Activated gamma-delta T cell (primary cell): ENCODE results near the gene PPP1R12A.
"Not testable (repeated sequence)": the region's sequence is repeated elsewhere in the genome, so short reads cannot be mapped to it uniquely, and the experiment has no call there.

ENCODE experiments used
- DNase-seq: peaks from one replicate; lab custom pipeline; 2025; lab: John Stamatoyannopoulos, UW

The PPP1R12A gene

GRCh38 chr12:79891506-79892162, 43.3 kb downstream of the PPP1R12A start:
- DNase-seq, result no peak

DNA sequence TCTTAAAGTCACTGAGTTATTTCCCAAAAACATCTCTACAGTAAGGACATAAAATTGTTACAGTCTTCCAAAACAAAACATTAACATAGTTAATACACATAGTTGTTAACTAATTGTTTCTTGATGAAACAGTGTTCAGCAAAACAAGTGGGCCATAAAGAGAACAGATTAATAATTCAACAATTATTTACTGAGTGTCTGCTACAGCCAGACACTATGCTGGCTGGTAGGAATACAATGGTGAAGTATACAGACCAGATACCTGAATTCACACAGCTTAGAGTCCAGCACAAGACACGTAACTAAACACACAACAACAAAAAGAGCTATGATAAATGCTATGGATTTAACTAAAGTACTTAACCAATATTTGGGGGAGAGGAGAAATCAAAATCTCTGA, 47.0 kb downstream of the PPP1R12A start:
- DNase-seq, result no peak

DNA sequence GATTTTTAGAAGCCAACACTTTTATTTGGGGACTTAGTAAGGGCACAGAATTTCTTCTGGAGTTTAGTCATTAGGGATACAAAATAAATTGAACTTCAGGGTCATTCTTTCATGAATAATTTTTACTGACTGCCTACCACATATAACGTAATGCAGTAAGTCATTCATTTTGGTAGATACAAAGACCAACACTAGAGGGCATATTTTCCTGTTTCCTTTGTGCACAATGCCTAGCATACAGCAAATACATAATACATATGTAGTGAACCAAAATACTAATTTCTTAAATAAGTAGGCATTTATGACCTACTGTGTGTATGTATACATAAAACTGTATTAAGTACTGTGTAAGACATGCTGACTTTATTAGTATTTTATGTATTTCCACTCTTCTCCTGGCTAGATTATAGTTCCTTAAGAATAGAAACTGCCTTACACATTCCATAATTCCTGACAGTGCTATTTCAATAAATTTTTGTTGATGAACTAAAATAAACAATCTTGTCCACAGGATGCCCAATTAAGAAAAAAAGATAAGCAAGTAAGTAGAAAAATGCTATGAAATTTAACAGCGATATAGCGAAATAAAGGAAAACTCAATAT, 47.9 kb downstream of the PPP1R12A start:
- DNase-seq, result no peak

DNA sequence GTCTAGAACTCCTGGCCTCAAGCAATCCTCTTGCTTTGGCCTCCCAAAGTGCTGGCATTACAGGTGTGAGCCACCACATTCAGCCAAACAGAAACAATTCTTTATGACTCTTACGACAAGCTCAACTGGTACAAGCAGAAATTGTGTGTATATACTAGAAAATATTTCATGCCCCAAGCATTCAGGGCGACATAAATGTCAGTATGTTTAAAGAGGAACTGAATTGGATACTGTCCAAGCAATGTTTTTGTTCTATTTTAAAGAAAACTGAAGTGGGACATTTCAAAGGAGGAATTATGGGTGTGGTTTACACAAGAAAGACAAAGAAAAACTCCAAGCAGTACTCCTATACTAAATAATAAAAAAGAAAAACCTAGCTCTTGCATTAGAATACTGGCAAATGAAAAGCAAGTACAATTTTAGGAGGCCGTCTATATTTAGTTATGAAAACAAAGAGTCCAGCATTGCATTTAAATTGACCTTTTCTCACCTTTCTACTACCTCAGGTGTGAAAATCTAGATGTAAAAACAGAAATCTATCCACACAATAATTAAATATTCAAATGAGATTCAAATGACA, 48.9 kb downstream of the PPP1R12A start:
- no peak for DNase-seq

GRCh38 chr12:79884401-79885006, 50.4 kb downstream of the PPP1R12A start:
- no peak for DNase-seq

GRCh38 chr12:79883216-79883615, 51.7 kb downstream of the PPP1R12A start:
- no peak for DNase-seq

GRCh38 chr12:79881351-79881750, 53.5 kb downstream of the PPP1R12A start:
- DNase-seq, result no peak

DNA sequence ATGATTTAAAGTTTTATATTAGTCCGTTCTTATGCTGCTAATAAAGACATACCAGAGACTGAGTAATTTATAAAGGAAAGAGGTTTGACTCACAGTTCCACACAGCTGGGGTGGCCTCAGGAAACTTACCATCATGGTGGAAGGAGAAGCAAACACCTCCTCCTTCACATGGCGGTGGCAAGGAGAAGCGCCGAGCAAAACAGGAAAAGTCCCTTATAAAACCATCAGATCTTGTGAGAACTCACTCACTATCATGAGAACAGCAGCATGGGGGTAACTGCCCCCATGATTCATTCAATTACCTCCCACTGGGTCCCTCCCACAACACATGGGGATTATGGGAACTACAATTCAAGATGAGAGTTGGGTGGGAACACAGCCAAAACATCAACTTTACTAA, 56.4 kb downstream of the PPP1R12A start:
- not testable (repeated sequence) for DNase-seq

DNA sequence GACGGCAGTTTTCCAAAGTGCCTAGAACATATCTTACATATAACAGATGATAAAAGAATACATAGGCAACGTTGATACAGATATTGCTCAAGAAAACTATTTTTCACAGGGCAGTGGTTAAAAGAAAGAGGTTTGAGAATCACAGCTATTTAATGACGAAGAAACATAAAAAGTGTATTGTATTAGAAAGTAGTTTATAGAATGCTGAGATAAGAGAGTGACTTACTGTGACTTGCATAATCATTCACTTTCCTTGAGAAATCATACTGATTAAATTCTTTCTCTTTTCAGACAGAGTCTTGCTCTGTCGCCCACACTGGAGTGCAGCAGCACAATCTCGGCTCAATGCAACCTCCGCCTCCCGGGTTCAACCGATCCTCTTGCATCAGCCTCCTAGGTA, 57.7 kb downstream of the PPP1R12A start:
- no peak for DNase-seq

GRCh38 chr12:79874665-79875064, 60.2 kb downstream of the PPP1R12A start:
- no peak for DNase-seq

GRCh38 chr12:79873201-79873600, 61.7 kb downstream of the PPP1R12A start:
- no peak for DNase-seq

DNA sequence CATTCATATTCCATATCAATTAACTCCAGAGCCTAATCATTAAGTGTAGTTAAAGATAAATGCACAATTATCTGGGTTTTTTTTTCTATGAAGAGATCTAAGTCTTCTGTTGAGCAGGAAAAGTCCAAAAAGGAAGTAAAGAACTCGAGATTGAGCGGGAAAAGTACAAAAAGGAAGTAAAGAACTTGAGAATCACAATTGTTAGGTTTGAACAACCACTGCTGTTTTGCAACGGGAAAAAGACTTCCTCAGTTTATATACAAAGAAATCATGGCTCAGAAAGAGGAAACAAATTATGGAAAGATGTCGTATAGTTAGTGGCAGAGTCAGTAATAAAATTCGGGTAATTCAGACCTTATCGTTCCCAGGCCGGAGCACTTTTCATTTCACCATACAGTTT, 63.3 kb downstream of the PPP1R12A start:
- DNase-seq, result no peak

GRCh38 chr12:79870916-79871315, 64.0 kb downstream of the PPP1R12A start:
- DNase-seq, result no peak

- no peak for DNase-seq
Observed at GRCh38 chr12:79859646-79860045, 75.3 kb downstream of the PPP1R12A start.

DNA sequence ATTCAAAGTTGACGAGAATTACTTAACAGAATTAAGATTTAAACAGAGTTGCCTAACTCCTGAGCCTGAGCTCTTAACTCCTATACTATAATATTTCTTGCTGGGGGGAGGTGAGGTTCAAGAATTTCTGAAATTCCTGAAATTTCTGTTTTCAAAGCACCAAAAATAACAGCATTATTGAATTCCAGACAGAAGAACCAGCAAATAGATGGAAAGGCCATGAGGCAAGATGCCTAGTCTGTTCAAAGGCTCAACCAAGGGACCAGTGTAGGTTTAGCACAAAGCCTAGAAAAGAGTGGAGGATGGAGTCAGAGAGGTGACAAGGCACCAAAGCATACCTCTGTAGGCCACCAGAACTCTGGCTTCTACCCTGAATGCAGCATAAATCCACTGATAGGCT, 76.4 kb downstream of the PPP1R12A start:
- no peak for DNase-seq

GRCh38 chr12:79857675-79858074, 77.2 kb downstream of the PPP1R12A start:
- no peak for DNase-seq

DNA sequence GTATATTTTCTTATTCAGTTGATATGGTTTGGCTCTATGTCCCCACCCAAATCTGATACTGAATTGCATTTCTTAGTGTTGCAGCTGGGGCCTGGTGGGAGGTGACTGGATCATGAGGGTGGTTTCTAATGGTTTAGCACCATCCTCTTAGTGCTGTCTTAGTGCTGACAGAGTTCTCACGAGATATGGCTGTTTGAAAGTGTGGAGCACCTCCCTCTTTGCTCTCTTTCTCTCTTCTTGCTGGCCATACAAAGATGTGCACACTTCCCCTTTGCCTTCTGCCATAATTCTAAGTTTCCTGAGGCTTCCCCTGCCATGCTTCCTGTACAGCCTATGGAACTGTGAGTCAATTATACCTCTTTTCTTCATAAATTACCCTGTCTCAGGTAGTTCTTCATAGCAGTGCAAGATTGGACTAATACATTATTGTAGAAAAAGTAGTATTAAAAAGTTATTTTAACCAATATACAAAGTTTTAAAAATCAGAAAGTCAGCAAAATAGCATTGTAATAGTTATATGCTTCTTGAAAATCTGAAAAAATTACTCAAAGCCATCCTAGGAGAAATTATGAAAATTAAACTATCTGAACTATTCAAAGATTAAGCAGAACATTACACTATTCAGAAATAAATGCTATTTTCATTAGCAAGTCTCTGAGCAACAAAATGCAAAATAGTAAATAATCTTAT, 84.1 kb downstream of the PPP1R12A start:
- no peak for DNase-seq

DNA sequence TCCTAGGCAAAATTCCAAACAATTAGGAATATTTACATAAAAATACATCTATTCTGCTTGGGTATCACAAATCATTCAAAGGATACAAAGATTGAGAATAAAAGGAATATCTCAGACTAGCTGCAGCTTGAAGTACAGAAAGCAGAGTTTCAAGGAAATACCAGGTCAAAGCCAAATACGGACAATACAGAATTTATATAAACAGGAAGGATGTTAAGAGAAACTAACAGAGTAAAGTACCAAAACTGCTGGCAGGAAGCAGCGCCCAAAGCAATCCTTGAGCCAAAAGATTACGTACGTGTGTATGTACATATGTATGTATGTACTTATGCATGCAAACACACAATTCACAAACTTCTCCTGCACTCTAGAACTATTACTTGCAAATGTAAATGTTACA, 86.6 kb downstream of the PPP1R12A start:
- DNase-seq, result no peak

DNA sequence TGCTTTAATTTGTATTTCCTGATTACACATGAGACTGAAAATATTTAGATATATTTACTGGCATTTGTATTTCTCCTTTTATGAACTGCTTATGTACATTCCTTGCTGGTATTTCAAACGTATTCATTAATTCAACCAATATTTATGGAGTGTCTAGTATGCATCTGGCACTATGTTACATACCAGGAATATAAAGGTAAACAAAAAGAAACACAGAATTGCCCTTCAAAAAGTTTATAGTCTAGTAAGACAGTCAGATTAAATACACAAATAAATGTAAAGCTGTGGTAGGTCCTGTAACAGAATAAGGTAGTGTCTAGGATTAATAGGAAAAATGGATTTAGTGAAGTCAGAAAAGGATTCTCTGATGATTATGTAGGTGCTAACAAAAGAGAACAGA, 87.5 kb downstream of the PPP1R12A start:
- no peak for DNase-seq

- no peak for DNase-seq
Observed at GRCh38 chr12:79844693-79845092, 90.2 kb downstream of the PPP1R12A start.

DNA sequence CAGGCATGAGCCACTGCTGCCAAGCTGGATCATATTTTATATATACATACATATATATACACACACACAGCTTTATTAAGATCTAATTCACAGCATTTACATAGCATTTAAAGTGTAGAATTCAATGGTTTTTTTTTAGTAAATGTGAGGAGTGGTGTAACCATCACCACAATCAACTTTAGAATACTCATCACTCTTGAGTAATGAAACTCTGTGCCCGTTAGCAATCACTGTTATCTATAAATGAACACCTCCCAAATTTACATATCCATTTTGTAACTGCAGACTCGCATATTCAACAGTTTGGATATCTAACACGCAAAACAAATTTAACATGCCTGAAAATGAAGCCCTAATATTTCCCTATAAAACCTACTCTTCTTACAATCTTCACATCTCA, 90.9 kb downstream of the PPP1R12A start:
- no peak for DNase-seq

DNA sequence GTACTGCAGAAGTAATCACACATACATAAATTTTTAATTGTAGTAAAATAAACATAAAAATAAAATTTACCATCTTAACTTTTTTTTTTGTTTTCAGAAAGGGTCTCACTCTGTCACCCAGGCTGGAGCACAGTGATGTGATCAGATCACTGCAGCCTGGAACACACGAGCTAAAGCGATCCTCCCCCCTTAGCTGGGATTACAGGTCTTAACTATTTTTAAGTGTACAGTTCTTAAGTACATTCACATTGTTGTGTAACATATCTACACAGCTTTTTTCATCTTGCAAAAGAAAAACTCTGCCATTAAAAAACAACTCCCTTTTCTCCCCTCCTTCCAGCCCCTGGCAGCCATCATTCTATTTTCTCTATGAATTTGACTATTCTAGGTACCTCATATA, 92.3 kb downstream of the PPP1R12A start:
- no peak for DNase-seq

- DNase-seq, result no peak
Observed at GRCh38 chr12:79841878-79842265, 93.0 kb downstream of the PPP1R12A start.
